Measurements from ENCODE around the gene COQ4. TPM values are rescaled to one million over a fixed set of nuclear protein-coding genes. Genes with fewer than 3 reads are reported as not detected.

COQ4 gene
- total and polyA plus RNA-seq, 7 donors, result 26.4 to 80.9 (median 58.3) TPM

- no peak for DNase-seq
- Histone ChIP-seq H3K4me1 (no peaks in the 10 kb centered on the region), H3K27me3 (no peaks in the 10 kb centered on the region), H3K27ac (no peak overlapping the region), H3K36me3 (peaks cover 0 to under 1% (median 0%) of the 10 kb centered on the region in 4 donors), H3K4me3 (no peak overlapping the region), H3K9me3 (no peaks in the 10 kb centered on the region)
- 82 to 89% methylated on average over 4 of the region's 4 CpGs for WGBS, 2 donors
- TF ChIP-seq EP300 (IDR thresholded peaks at IDR 0.05) (no peak), POLR2A (IDR thresholded peaks at IDR 0.05) (no peak)
- TF ChIP-seq, protein P1, sequence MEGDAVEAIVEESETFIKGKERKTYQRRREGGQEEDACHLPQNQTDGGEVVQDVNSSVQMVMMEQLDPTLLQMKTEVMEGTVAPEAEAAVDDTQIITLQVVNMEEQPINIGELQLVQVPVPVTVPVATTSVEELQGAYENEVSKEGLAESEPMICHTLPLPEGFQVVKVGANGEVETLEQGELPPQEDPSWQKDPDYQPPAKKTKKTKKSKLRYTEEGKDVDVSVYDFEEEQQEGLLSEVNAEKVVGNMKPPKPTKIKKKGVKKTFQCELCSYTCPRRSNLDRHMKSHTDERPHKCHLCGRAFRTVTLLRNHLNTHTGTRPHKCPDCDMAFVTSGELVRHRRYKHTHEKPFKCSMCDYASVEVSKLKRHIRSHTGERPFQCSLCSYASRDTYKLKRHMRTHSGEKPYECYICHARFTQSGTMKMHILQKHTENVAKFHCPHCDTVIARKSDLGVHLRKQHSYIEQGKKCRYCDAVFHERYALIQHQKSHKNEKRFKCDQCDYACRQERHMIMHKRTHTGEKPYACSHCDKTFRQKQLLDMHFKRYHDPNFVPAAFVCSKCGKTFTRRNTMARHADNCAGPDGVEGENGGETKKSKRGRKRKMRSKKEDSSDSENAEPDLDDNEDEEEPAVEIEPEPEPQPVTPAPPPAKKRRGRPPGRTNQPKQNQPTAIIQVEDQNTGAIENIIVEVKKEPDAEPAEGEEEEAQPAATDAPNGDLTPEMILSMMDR (IDR thresholded peaks at IDR 0.05), result no peak
- intact Hi-C loops (cut with DNase I), result loop anchor here (2.0 kb wide), 1 partner anchor 47 kb away; the partner anchor contains the start of gene SLC27A4
These were observed 28.5 kb upstream of the COQ4 start for GRCh38 chr9:128294142-128294541.

DNA sequence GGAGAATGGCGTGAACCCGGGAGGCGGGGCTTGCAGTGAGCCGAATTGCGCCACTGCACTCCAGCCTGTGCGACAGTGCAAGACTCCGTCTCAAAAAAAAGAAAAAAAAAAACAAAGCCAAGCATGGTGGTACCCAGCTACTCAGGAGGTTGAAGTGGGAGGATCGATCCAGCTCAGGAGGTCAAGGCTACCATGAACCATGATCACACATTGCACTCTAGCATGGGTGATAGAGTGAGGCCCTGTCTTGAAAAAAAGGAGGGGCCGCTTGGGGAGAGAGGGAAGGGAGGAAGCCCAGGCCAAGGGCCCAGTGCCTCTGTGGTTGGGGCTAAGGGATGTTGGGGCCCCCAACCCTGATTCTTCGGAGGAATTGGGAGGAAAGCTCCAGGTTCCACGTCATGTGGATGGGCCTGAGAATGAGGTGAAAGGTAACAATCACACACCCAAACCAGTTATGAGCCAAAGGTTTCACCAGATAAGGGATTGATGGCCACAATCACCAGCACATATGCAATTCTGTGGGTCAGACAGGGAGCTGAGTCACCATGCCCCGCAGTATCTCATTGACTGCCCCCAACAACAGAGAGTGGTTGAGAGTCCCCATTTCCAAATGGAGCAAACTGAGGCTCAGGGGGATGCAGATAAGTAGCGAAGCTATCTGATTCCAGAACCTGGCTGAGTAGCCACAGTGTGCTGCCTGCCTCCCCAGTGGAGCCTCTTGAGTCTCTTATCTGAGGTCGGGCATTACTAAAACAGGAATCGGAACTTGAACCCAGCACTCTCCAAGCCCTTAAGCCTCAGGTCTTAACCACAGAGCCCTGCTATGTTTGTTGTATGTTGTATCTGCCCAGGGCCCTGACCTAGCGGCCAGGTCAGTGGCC lies 26.1 kb upstream of the COQ4 start:
- H3K4me3 ChIP-seq, result no peak overlapping the region
- H3K9me3 ChIP-seq, result no peaks in the 10 kb centered on the region
- H3K36me3 ChIP-seq, result no peaks in the 10 kb centered on the region
- DNase-seq, result no peak
- H3K27me3 ChIP-seq, result no peaks in the 10 kb centered on the region
- intact Hi-C loops (cut with DNase I), result no loop called here
- whole genome bisulfite sequencing, 2 donors, result 71 to 85% methylated on average over 16 of the region's 16 CpGs
- no peaks in the 10 kb centered on the region for H3K4me1 ChIP-seq
- TF ChIP-seq EP300 (IDR thresholded peaks at IDR 0.05), result no peak
- no peak for TF ChIP-seq POLR2AphosphoS5 (IDR thresholded peaks at IDR 0.05)
- H3K27ac ChIP-seq, result no peak overlapping the region

DNA sequence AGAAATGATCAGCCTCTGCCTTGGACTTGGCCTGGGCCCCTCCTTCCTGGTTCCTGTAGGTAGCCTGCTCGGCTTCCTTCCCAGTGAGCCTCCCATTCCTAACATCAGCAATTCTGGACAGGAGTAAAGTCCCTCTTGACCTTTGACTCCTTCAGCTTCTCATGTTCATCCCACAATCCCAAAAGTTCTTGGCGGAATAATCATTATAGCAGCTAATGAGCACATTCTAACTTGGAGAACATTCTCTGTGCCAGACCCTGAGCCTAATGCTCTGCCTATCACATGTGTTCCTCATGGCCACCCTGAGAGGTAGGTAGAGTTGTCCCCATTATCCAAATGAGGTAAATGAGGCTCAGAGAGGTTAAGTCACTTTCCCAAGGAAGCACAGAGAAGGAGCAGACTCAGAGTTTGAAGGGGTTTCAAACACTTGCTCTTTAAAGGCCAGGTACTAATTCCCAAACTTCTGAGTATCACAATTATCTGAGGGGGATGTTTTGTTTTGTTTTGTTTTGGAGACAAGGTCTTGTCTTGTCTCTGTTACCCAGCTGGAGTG lies 25.3 kb upstream of the COQ4 start:
- 66 to 83% methylated on average over 2 of the region's 2 CpGs for WGBS, 2 donors
- Histone ChIP-seq H3K36me3 (no peaks in the 10 kb centered on the region), H3K9me3 (no peaks in the 10 kb centered on the region), H3K4me3 (no peak overlapping the region), H3K27me3 (no peaks in the 10 kb centered on the region), H3K4me1 (no peaks in the 10 kb centered on the region), H3K27ac (no peak overlapping the region)
- intact Hi-C loops (cut with DNase I), result no loop called here
- DNase-seq, result no peak
- TF ChIP-seq POLR2A (IDR thresholded peaks at IDR 0.05), result no peak
- TF ChIP-seq, protein P1 (IDR thresholded peaks at IDR 0.05), result no peak
- no peak for TF ChIP-seq POLR2AphosphoS5 (IDR thresholded peaks at IDR 0.05)
- TF ChIP-seq EP300 (IDR thresholded peaks at IDR 0.05), result no peak

- Histone ChIP-seq H3K27ac (no peak overlapping the region), H3K9me3 (no peaks in the 10 kb centered on the region), H3K4me3 (no peak overlapping the region), H3K27me3 (no peaks in the 10 kb centered on the region), H3K36me3 (no peaks in the 10 kb centered on the region), H3K4me1 (no peaks in the 10 kb centered on the region)
- DNase-seq, result no peak
- TF ChIP-seq POLR2A (IDR thresholded peaks at IDR 0.05), result no peak
- TF ChIP-seq, protein P1 (IDR thresholded peaks at IDR 0.05), result no peak
- no peak for TF ChIP-seq POLR2AphosphoS5 (IDR thresholded peaks at IDR 0.05)
- intact Hi-C loops (cut with DNase I), result no loop called here
- WGBS, 2 donors, result 44 to 79% methylated on average over 20 of the region's 20 CpGs
These were observed 23.8 kb upstream of the COQ4 start for GRCh38 chr9:128298535-128299482.
